KMS-11 (cell line): Measurements from ENCODE around the gene C6orf47.

ENCODE experiments used
- H2AFZ ChIP-seq: fragments of 200-600 bp; sonication (generic); 2 replicates; pipeline ENCODE4 v1.6.1; 2016; ENCODE audit warnings: antibody characterized with exemption, mixed run types, low read depth
- H3K27ac ChIP-seq: fragments of 200-600 bp; sonication (generic); 2 replicates; pipeline ENCODE4 v1.6.1; 2016; ENCODE audit warnings: mild to moderate bottlenecking, mixed run types
- H3K27me3 ChIP-seq: fragments of 200-600 bp; sonication (generic); 2 replicates; pipeline ENCODE4 v1.6.1; 2017; ENCODE audit warnings: mild to moderate bottlenecking, low read depth, mixed run types, moderate library complexity; ENCODE audit not compliant: insufficient read depth
- H3K36me3 ChIP-seq: fragments of 200-600 bp; sonication (generic); 2 replicates; pipeline ENCODE4 v1.6.1; 2017; ENCODE audit warnings: mild to moderate bottlenecking, mixed run types; ENCODE audit not compliant: insufficient read depth
- H3K4me1 ChIP-seq: fragments of 200-600 bp; sonication (generic); 2 replicates; pipeline ENCODE4 v1.6.1; 2016; ENCODE audit warnings: mild to moderate bottlenecking, low read depth, mixed run types; ENCODE audit not compliant: poor library complexity, severe bottlenecking
- H3K4me2 ChIP-seq: fragments of 200-600 bp; sonication (generic); 2 replicates; pipeline ENCODE4 v1.7.0; 2016; ENCODE audit warnings: mild to moderate bottlenecking, mixed run types
- H3K4me3 ChIP-seq: fragments of 200-600 bp; sonication (generic); IDR thresholded peaks from 2 replicates; pipeline ENCODE4 v1.6.1; 2017; ENCODE audit warnings: low read depth, low read length, mixed read lengths; ENCODE audit not compliant: insufficient read depth
- H3K79me2 ChIP-seq: fragments of 200-600 bp; sonication (generic); 2 replicates; pipeline ENCODE4 v1.6.1; 2016; ENCODE audit warnings: low read depth, mixed run types; ENCODE audit not compliant: insufficient read depth
- H3K9ac ChIP-seq: fragments of 200-600 bp; sonication (generic); 2 replicates; pipeline ENCODE4 v1.6.1; 2016; ENCODE audit warnings: mild to moderate bottlenecking, mixed run types
- H4K20me1 ChIP-seq: fragments of 200-600 bp; sonication (generic); 2 replicates; pipeline ENCODE4 v1.6.1; 2016; ENCODE audit warnings: mild to moderate bottlenecking, mixed run types; ENCODE audit not compliant: insufficient read depth
- CTCF ChIP-seq: fragments of 200-600 bp; sonication (generic); conservative IDR thresholded peaks from 2 replicates; pipeline ENCODE4 v1.6.1; 2017; ENCODE audit warnings: low read depth, mild to moderate bottlenecking, antibody characterized with exemption, low read length, moderate library complexity, mixed read lengths

C6orf47 gene

GRCh38 chr6:31700740-31701401, 40.3 kb upstream of the C6orf47 start:
- Histone ChIP-seq H3K4me3 (no peak overlapping the region), H3K4me2 (no peak overlapping the region; the same call in 1 of the 2 replicates), H3K79me2 (peaks cover 11% of the 10 kb centered on the region; the same call in 1 of the 2 replicates), H3K27me3 (no peaks in the 10 kb centered on the region), H2AFZ (no peak overlapping the region), H3K36me3 (no peaks in the 10 kb centered on the region), H4K20me1 (no peaks in the 10 kb centered on the region), H3K27ac (no peak overlapping the region), H3K4me1 (peaks cover 27% of the 10 kb centered on the region), H3K9ac (no peak overlapping the region)
- no peak for TF ChIP-seq CTCF

GRCh38 chr6:31697555-31697954, 37.0 kb upstream of the C6orf47 start:
- Histone ChIP-seq H3K9ac (no peak overlapping the region), H2AFZ (no peak overlapping the region), H3K36me3 (no peaks in the 10 kb centered on the region), H3K4me2 (no peak overlapping the region), H3K4me3 (no peak overlapping the region), H3K4me1 (peaks cover 22% of the 10 kb centered on the region), H4K20me1 (no peaks in the 10 kb centered on the region), H3K27ac (peak overlapping the region; percentile 34; the same call in 1 of the 2 replicates), H3K27me3 (no peaks in the 10 kb centered on the region), H3K79me2 (peaks cover 10% of the 10 kb centered on the region; the same call in 1 of the 2 replicates)
- no peak for TF ChIP-seq CTCF

- H3K79me2 ChIP-seq = no peaks in the 10 kb centered on the region; the same call in 1 of the 2 replicates
- H3K4me1 ChIP-seq = peaks cover 14% of the 10 kb centered on the region
- no peaks in the 10 kb centered on the region for H4K20me1 ChIP-seq
- no peak overlapping the region for H3K9ac ChIP-seq
- TF ChIP-seq CTCF = no peak
- H3K27me3 ChIP-seq = no peaks in the 10 kb centered on the region
- no peaks in the 10 kb centered on the region for H3K36me3 ChIP-seq
- H3K27ac ChIP-seq = no peak overlapping the region
- H3K4me3 ChIP-seq = no peak overlapping the region
- H2AFZ ChIP-seq = no peak overlapping the region
- no peak overlapping the region for H3K4me2 ChIP-seq
These were observed 33.0 kb upstream of the C6orf47 start for GRCh38 chr6:31693535-31693934.

GRCh38 chr6:31692886-31693285, 32.3 kb upstream of the C6orf47 start:
- H3K36me3 ChIP-seq = no peaks in the 10 kb centered on the region
- H3K4me1 ChIP-seq = peaks cover 8% of the 10 kb centered on the region
- no peaks in the 10 kb centered on the region for H3K27me3 ChIP-seq
- H3K4me2 ChIP-seq = no peak overlapping the region
- no peak overlapping the region for H3K9ac ChIP-seq
- H3K4me3 ChIP-seq = no peak overlapping the region
- no peak for TF ChIP-seq CTCF
- no peak overlapping the region for H2AFZ ChIP-seq
- no peak overlapping the region for H3K27ac ChIP-seq
- H3K79me2 ChIP-seq = no peaks in the 10 kb centered on the region; the same call in 1 of the 2 replicates
- H4K20me1 ChIP-seq = no peaks in the 10 kb centered on the region
